GM12878 (cell line): Measurements from ENCODE around the gene SMAD9. TPM values are rescaled to one million over a fixed set of nuclear protein-coding genes. Genes with fewer than 3 reads are reported as not detected.

Experiments used
- ATAC-seq: fragments of 200-7000 bp; cut with Tn5 transposase; 3 replicates; pipeline ENCODE4 v1.9.1; 2020; ENCODE audit warnings: mild to moderate bottlenecking, moderate library complexity
- BruUV-seq: library from RNA; stranded (reverse); fragments of 400-500 nt; replicated peaks from 2 replicates; lab custom pipeline; 2021; lab: Mats Ljungman, UMichigan
- CTCF ChIA-PET: fragments of 300-600 bp; sonication (Branson Sonifier 250); formaldehyde crosslinking; extraction: SDS; loops from one replicate; lab custom pipeline; 2021; ENCODE audit warnings: inconsistent platforms; lab: Yijun Ruan, JAX
- POLR2A ChIA-PET: fragments of 350-600 bp; formaldehyde crosslinking; extraction: SDS; loops from one replicate; lab custom pipeline; 2021; ENCODE audit warnings: inconsistent platforms; lab: Charles Lee
- RAD21 ChIA-PET: fragments of 300-600 bp; sonication (Branson Sonifier 250); formaldehyde crosslinking; loops from one replicate; lab custom pipeline; 2023; ENCODE audit warnings: antibody characterized with exemption; ENCODE audit not compliant: unreplicated experiment; lab: Charles Lee
- SMC1A ChIA-PET: fragments of 300-600 bp; sonication (Branson Sonifier 250); formaldehyde crosslinking; loops from one replicate; lab custom pipeline; 2023; ENCODE audit not compliant: unreplicated experiment, uncharacterized antibody; lab: Charles Lee
- DNase-seq: peaks from one replicate; pipeline ENCODE4 v3.0.0-alpha.2; 2011; ENCODE audit warnings: low read depth, low spot score
- FAIRE-seq: peaks from 3 replicates; lab custom pipeline; 2011; peaks lifted over from hg19 to GRCh38; lab: Jason Lieb, UNC
- H2AFZ ChIP-seq: 2 replicates; pipeline ENCODE4 v1.6.0; 2011; ENCODE audit warnings: low read depth, low read length, control low read depth; ENCODE audit not compliant: control insufficient read depth
- H3K27ac ChIP-seq: 2 replicates; pipeline ENCODE4 v1.5.1; 2011; ENCODE audit warnings: control low read depth; ENCODE audit not compliant: control insufficient read depth, insufficient read depth
- H3K27me3 ChIP-seq, 2 experiments: replicated peaks in 1 of 2; 2 replicates each; pipeline versions ENCODE4 v1.6.0 to v1.6.1; 2011; ENCODE audit warnings: low read length in 1 of 2; ENCODE audit not compliant: control insufficient read depth in 2 of 2, insufficient read depth in 2 of 2
- H3K36me3 ChIP-seq, 2 experiments: 2 replicates each; pipeline ENCODE4 v1.5.1; 2011; ENCODE audit warnings: low read length in 1 of 2; ENCODE audit not compliant: control insufficient read depth in 2 of 2, insufficient read depth in 2 of 2
- H3K4me1 ChIP-seq: 2 replicates; pipeline ENCODE4 v1.6.1; 2011; ENCODE audit warnings: mild to moderate bottlenecking, low read length, moderate library complexity, mixed read lengths; ENCODE audit not compliant: control insufficient read depth, insufficient read depth
- H3K4me2 ChIP-seq: 2 replicates; pipeline ENCODE4 v1.6.0; 2011; ENCODE audit warnings: control low read depth; ENCODE audit not compliant: control insufficient read depth, insufficient read depth
- H3K4me3 ChIP-seq: fragments of 200-600 bp; sonication (generic); 2 replicates; pipeline ENCODE4 v1.5.1; 2016
- H3K79me2 ChIP-seq: 2 replicates; pipeline ENCODE4 v1.6.0; 2011; ENCODE audit warnings: low read length; ENCODE audit not compliant: control insufficient read depth, insufficient read depth
- H3K9ac ChIP-seq: 2 replicates; pipeline ENCODE4 v1.8.0; 2011; ENCODE audit warnings: low read length, control low read depth, mixed read lengths; ENCODE audit not compliant: control insufficient read depth, insufficient read depth
- H3K9me3 ChIP-seq: replicated peaks from 3 replicates; pipeline ENCODE4 v1.5.1; 2011; ENCODE audit warnings: mild to moderate bottlenecking, low read length; ENCODE audit not compliant: control insufficient read depth, insufficient read depth
- H4K20me1 ChIP-seq: 2 replicates; pipeline ENCODE4 v1.6.0; 2011; ENCODE audit not compliant: control insufficient read depth, insufficient read depth
- ATF2 ChIP-seq: IDR thresholded peaks from 2 replicates; pipeline ENCODE4 v1.6.1; 2012; ENCODE audit warnings: low read length, inconsistent platforms
- CREM ChIP-seq: IDR thresholded peaks from 2 replicates; pipeline ENCODE4 v1.6.1; 2014; ENCODE audit warnings: antibody characterized with exemption, low read depth
- EGR1 ChIP-seq, 2 experiments: IDR thresholded peaks; 1 replicate in 1 of 2; 2 replicates in 1 of 2; pipeline ENCODE4 v1.6.1; 2011 to 2012; ENCODE audit warnings: low read depth in 2 of 2, low read length in 2 of 2, borderline replicate concordance in 1 of 2, mild to moderate bottlenecking in 1 of 2, moderate library complexity in 1 of 2
- ESRRA ChIP-seq: IDR thresholded peaks from 2 replicates; pipeline ENCODE4 v1.6.1; 2012; ENCODE audit warnings: mild to moderate bottlenecking, low read length, improper control_type of control experiment
- SUPT20H ChIP-seq: IDR thresholded peaks from 2 replicates; pipeline ENCODE4 v1.6.1; 2011; ENCODE audit warnings: low read depth, mild to moderate bottlenecking, low read length, moderate library complexity, borderline replicate concordance; ENCODE audit not compliant: control insufficient read depth
- SUZ12 ChIP-seq: fragments of 200-600 bp; sonication (generic); IDR thresholded peaks from one replicate; pipeline ENCODE4 v1.6.1; 2018; ENCODE audit warnings: antibody characterized with exemption, mild to moderate bottlenecking; ENCODE audit not compliant: unreplicated experiment
- YY1 ChIP-seq: IDR thresholded peaks from 2 replicates; pipeline ENCODE4 v1.6.1; 2011; ENCODE audit warnings: low read depth, mild to moderate bottlenecking, low read length
- ZBTB4 ChIP-seq: fragments of 450-650 bp; formaldehyde crosslinking; IDR thresholded peaks from 2 replicates; pipeline ENCODE4 v1.4.0; 2022; ENCODE audit warnings: mild to moderate bottlenecking, moderate library complexity
- WGBS: methylation state at CpG from one replicate; pipeline ENCODE4 v1.1.6; 2016; ENCODE audit warnings: low lambda C conversion rate; ENCODE audit not compliant: insufficient replicate concordance, insufficient coverage; ENCODE audit errors: missing lambda C conversion rate; 5-methylcytosine and 5-hydroxymethylcytosine counted together
- in situ Hi-C: fragments of 300-500 bp; cut with MboI; formaldehyde crosslinking; loops from 9 replicates; pipeline ENCODE4 v1.14.3; 2018; ENCODE audit warnings: mixed read lengths
- intact Hi-C: fragments of 100-400 bp; cut with micrococcal nuclease; formaldehyde crosslinking; loops from one replicate; pipeline ENCODE4 v1.14.2; 2022; ENCODE audit not compliant: unreplicated experiment
- polyA plus RNA-seq, 11 experiments: library from polyadenylated mRNA; depleted of rRNA in 4 of 11; unstranded in 6 of 11; stranded (reverse) in 5 of 11; fragments of >200 nt; fragmentation: Nextera tagmentation in 4 of 11; fragmentation: Illumina TruSeq in 1 of 11; extraction: Ambion mirVana in 4 of 11; extraction: Trizol in 1 of 11; gene quantifications; 1 replicate in 1 of 11; 2 replicates in 10 of 11; pipeline versions ENCODE4 v1.2.1 to v1.2.3, GENCODE V29; 2011 to 2016; ENCODE audit warnings: inconsistent platforms in 2 of 11, missing spikeins in 2 of 11, low read depth in 1 of 11
- total RNA-seq, 4 experiments: library from RNA; depleted of rRNA in 3 of 4; stranded (reverse); fragments of >200 nt in 3 of 4; fragmentation: Illumina TruSeq in 1 of 4; extraction: Trizol in 1 of 4; gene quantifications; 2 replicates each; pipeline versions ENCODE4 v1.2.1 to v1.2.3, GENCODE V29; 2013 to 2021
- TF ChIP-seq, protein P1 (sequence below): IDR thresholded peaks from 2 replicates; pipeline ENCODE4 v1.6.1; 2011; ENCODE audit warnings: low read depth, low read length, improper control_type of control experiment, borderline replicate concordance
- TF ChIP-seq, protein P2 (sequence below): fragments of 450-650 bp; IDR thresholded peaks from 2 replicates; pipeline ENCODE4 v1.6.1; 2017; ENCODE audit warnings: antibody characterized with exemption, mild to moderate bottlenecking, moderate library complexity
- TF ChIP-seq, protein P3 (sequence below): fragments of 450-650 bp; IDR thresholded peaks from 2 replicates; pipeline ENCODE4 v1.6.1; 2016; ENCODE audit warnings: mild to moderate bottlenecking, moderate library complexity, borderline replicate concordance

SMAD9 gene
- total and polyA plus RNA-seq, 10 of the 15 experiments (the other 5 are each of a cell fraction or from before 2014, with no cell fraction given) = 0.22 to 0.69 (median 0.42) TPM; not detected in 6

DNA sequence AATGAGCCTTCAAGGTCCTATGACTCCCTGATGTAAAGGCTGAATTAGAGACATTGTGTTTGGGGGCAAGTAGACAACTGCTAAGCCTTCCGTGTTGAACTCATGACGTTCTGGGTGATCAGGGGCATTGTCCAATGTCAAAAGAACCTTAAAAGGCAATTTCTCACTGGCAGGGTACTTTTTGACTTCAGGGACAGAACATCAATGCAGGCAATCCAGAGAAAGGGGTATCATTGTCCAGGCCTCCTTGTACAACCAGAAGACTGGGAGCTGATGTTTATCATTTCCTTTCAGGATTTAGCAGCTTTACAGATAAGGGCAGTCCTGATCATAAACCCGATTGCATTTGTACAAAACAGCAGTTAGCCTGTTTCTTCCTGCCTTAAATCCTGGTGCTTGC lies 25.0 kb upstream of the SMAD9 start:
- ChIA-PET RAD21 (no interaction called here), SMC1A (no interaction called here), CTCF (interaction anchor here (1.1 kb wide), 1 partner anchor 36 kb away, joined by 3 read pairs; no protein-coding TSS in a partner anchor), POLR2A (no interaction called here)
- Histone ChIP-seq H4K20me1 (no peaks in the 10 kb centered on the region), H3K79me2 (no peaks in the 10 kb centered on the region), H3K36me3 (no peaks in the 10 kb centered on the region; a peak in 2 of 4 replicates), H3K4me3 (no peak overlapping the region), H3K27me3 (no peaks in the 10 kb centered on the region), H3K27ac (no peak overlapping the region), H2AFZ (no peak overlapping the region), H3K4me2 (no peak overlapping the region), H3K4me1 (no peaks in the 10 kb centered on the region), H3K9ac (no peak overlapping the region), H3K9me3 (no peaks in the 10 kb centered on the region)
- no peak for ATAC-seq
- in situ Hi-C loops (no loop called here), intact Hi-C loops (no loop called here)
- DNase-seq = no peak
- FAIRE-seq = no peak
- no TSS peak for BruUV-seq
- WGBS = 40% methylated on average over 3 of the region's 3 CpGs
- TF ChIP-seq EGR1 (IDR thresholded peaks at IDR 0.05; ENCODE audit: borderline replicate concordance in 1 of 2, low read depth in 2 of 2, low read length in 2 of 2) = no peak
- TF ChIP-seq YY1 = no peak
- no peak for TF ChIP-seq CREM
- no peak for TF ChIP-seq SUPT20H
- no peak for TF ChIP-seq ATF2
- TF ChIP-seq, protein P1, sequence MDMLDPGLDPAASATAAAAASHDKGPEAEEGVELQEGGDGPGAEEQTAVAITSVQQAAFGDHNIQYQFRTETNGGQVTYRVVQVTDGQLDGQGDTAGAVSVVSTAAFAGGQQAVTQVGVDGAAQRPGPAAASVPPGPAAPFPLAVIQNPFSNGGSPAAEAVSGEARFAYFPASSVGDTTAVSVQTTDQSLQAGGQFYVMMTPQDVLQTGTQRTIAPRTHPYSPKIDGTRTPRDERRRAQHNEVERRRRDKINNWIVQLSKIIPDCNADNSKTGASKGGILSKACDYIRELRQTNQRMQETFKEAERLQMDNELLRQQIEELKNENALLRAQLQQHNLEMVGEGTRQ = no peak
- TF ChIP-seq, protein P2, sequence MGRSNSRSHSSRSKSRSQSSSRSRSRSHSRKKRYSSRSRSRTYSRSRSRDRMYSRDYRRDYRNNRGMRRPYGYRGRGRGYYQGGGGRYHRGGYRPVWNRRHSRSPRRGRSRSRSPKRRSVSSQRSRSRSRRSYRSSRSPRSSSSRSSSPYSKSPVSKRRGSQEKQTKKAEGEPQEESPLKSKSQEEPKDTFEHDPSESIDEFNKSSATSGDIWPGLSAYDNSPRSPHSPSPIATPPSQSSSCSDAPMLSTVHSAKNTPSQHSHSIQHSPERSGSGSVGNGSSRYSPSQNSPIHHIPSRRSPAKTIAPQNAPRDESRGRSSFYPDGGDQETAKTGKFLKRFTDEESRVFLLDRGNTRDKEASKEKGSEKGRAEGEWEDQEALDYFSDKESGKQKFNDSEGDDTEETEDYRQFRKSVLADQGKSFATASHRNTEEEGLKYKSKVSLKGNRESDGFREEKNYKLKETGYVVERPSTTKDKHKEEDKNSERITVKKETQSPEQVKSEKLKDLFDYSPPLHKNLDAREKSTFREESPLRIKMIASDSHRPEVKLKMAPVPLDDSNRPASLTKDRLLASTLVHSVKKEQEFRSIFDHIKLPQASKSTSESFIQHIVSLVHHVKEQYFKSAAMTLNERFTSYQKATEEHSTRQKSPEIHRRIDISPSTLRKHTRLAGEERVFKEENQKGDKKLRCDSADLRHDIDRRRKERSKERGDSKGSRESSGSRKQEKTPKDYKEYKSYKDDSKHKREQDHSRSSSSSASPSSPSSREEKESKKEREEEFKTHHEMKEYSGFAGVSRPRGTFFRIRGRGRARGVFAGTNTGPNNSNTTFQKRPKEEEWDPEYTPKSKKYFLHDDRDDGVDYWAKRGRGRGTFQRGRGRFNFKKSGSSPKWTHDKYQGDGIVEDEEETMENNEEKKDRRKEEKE = no peak
- no peak for TF ChIP-seq ZBTB4 (CRISPR knock-in tag)
- TF ChIP-seq, protein P3, sequence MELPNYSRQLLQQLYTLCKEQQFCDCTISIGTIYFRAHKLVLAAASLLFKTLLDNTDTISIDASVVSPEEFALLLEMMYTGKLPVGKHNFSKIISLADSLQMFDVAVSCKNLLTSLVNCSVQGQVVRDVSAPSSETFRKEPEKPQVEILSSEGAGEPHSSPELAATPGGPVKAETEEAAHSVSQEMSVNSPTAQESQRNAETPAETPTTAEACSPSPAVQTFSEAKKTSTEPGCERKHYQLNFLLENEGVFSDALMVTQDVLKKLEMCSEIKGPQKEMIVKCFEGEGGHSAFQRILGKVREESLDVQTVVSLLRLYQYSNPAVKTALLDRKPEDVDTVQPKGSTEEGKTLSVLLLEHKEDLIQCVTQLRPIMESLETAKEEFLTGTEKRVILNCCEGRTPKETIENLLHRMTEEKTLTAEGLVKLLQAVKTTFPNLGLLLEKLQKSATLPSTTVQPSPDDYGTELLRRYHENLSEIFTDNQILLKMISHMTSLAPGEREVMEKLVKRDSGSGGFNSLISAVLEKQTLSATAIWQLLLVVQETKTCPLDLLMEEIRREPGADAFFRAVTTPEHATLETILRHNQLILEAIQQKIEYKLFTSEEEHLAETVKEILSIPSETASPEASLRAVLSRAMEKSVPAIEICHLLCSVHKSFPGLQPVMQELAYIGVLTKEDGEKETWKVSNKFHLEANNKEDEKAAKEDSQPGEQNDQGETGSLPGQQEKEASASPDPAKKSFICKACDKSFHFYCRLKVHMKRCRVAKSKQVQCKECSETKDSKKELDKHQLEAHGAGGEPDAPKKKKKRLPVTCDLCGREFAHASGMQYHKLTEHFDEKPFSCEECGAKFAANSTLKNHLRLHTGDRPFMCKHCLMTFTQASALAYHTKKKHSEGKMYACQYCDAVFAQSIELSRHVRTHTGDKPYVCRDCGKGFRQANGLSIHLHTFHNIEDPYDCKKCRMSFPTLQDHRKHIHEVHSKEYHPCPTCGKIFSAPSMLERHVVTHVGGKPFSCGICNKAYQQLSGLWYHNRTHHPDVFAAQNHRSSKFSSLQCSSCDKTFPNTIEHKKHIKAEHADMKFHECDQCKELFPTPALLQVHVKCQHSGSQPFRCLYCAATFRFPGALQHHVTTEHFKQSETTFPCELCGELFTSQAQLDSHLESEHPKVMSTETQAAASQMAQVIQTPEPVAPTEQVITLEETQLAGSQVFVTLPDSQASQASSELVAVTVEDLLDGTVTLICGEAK = no peak
- TF ChIP-seq SUZ12 = no peak
- TF ChIP-seq ESRRA = no peak
